ENCODE data around the gene KLF16.

GRCh38 chr19:1839658-1840540 is 23.5 kb downstream of the KLF16 start:
- no peak for TF ChIP-seq CTCF (IDR thresholded peaks at IDR 0.05)
- no peak for TF ChIP-seq ZFX (IDR thresholded peaks at IDR 0.05; ENCODE audit: borderline replicate concordance)
